Astrocyte (in vitro differentiated cells and primary cell): ENCODE measurements around the gene KAT7. TPM values are rescaled to one million over a fixed set of nuclear protein-coding genes. Genes with fewer than 3 reads are reported as not detected.
A peak's percentile ranks its signal among the peaks of the same experiment; 100 is the strongest.

Experiments used
- DNase-seq: peaks from one replicate; pipeline ENCODE4 v3.0.0-alpha.2; 2010; ENCODE audit warnings: low read depth
- FAIRE-seq: peaks from 2 replicates; lab custom pipeline; 2011; peaks lifted over from hg19 to GRCh38; lab: Jason Lieb, UNC
- H2AFZ ChIP-seq: 2 replicates; pipeline ENCODE4 v1.6.0; 2012; ENCODE audit warnings: low read depth, low read length, inconsistent platforms
- H3K27ac ChIP-seq: 2 replicates; pipeline ENCODE4 v1.5.1; 2011; ENCODE audit warnings: low read depth, low read length, inconsistent platforms
- H3K27me3 ChIP-seq: 2 replicates; pipeline ENCODE4 v1.6.0; 2011; ENCODE audit warnings: low read length, inconsistent platforms; ENCODE audit not compliant: insufficient read depth
- H3K36me3 ChIP-seq: 2 replicates; pipeline ENCODE4 v1.5.1; 2011; ENCODE audit warnings: low read length, inconsistent platforms; ENCODE audit not compliant: insufficient read depth
- H3K4me1 ChIP-seq: 2 replicates; pipeline ENCODE4 v1.5.1; 2011; ENCODE audit warnings: low read length, inconsistent platforms; ENCODE audit not compliant: insufficient read depth
- H3K4me2 ChIP-seq: 2 replicates; pipeline ENCODE4 v1.6.0; 2012; ENCODE audit warnings: low read length, inconsistent platforms
- H3K4me3 ChIP-seq: 2 replicates; pipeline ENCODE4 v1.5.1; 2011; ENCODE audit warnings: low read depth, mild to moderate bottlenecking, low read length, inconsistent platforms; ENCODE audit not compliant: insufficient read depth
- H3K79me2 ChIP-seq: 2 replicates; pipeline ENCODE4 v1.6.0; 2012; ENCODE audit warnings: mild to moderate bottlenecking, low read length, inconsistent platforms; ENCODE audit not compliant: insufficient read depth
- H3K9ac ChIP-seq: 2 replicates; pipeline ENCODE4 v1.6.0; 2012; ENCODE audit warnings: mild to moderate bottlenecking, low read length, inconsistent platforms
- H3K9me3 ChIP-seq: 2 replicates; pipeline ENCODE4 v1.5.1; 2012; ENCODE audit warnings: low read depth, mild to moderate bottlenecking, low read length, inconsistent platforms; ENCODE audit not compliant: insufficient read depth
- H4K20me1 ChIP-seq: 2 replicates; pipeline ENCODE4 v1.6.0; 2012; ENCODE audit warnings: low read length, inconsistent platforms; ENCODE audit not compliant: insufficient read depth
- H3K27ac Mint-ChIP-seq: one replicate; pipeline ENCODE4 v1.8.0; 2021; ENCODE audit warnings: mild to moderate bottlenecking, mixed read lengths; ENCODE audit not compliant: unreplicated experiment
- H3K27me3 Mint-ChIP-seq: one replicate; pipeline ENCODE4 v1.8.0; 2021; ENCODE audit warnings: low read depth, mixed read lengths; ENCODE audit not compliant: unreplicated experiment
- H3K36me3 Mint-ChIP-seq: one replicate; pipeline ENCODE4 v1.8.0; 2021; ENCODE audit warnings: low read depth, mixed read lengths; ENCODE audit not compliant: unreplicated experiment
- H3K4me1 Mint-ChIP-seq: one replicate; pipeline ENCODE4 v1.8.0; 2021; ENCODE audit warnings: low read depth, mixed read lengths; ENCODE audit not compliant: unreplicated experiment
- H3K4me3 Mint-ChIP-seq: one replicate; pipeline ENCODE4 v1.8.0; 2021; ENCODE audit warnings: mild to moderate bottlenecking, moderate library complexity, mixed read lengths; ENCODE audit not compliant: unreplicated experiment
- H3K9me3 Mint-ChIP-seq: one replicate; pipeline ENCODE4 v1.8.0; 2021; ENCODE audit warnings: mild to moderate bottlenecking, mixed read lengths; ENCODE audit not compliant: unreplicated experiment
- CTCF ChIP-seq: IDR thresholded peaks from 2 replicates; pipeline ENCODE4 v1.5.1; 2011; ENCODE audit warnings: low read depth, mild to moderate bottlenecking, inconsistent platforms, low read length, moderate library complexity; ENCODE audit not compliant: insufficient read depth
- EZH2 ChIP-seq: IDR thresholded peaks from 2 replicates; pipeline ENCODE4 v1.6.1; 2012; ENCODE audit warnings: mild to moderate bottlenecking, low read length, inconsistent platforms; ENCODE audit not compliant: insufficient read depth
- total RNA-seq: library from RNA; stranded (reverse); gene quantifications from 2 replicates; pipeline ENCODE4 v1.2.1, GENCODE V29; 2021

The KAT7 gene
- total RNA-seq, 1 donor from 2014 or later = 42.0 TPM

GRCh38 chr17:49848019-49848473 is 59.6 kb downstream of the KAT7 start, which contains the start of gene TAC4:
TAC4 (minus strand) TSS chr17:49848069; CDS start chr17:49848017, 52 bp downstream.
- H2AFZ ChIP-seq = no peak within 1 kb of the TSS
- no peaks in the 10 kb centered on the region for H4K20me1 ChIP-seq
- no peak within 1 kb of the TSS for H3K4me2 ChIP-seq
- H3K79me2 ChIP-seq = no peaks in the 10 kb centered on the region
- H3K9me3 ChIP-seq = no peaks in the 10 kb centered on the region
- peaks cover 8% of the 10 kb centered on the region for H3K36me3 Mint-ChIP-seq
- peaks cover 4% of the 10 kb centered on the region for H3K4me1 Mint-ChIP-seq
- TF ChIP-seq CTCF (no peak), EZH2 (no peak)
- H3K4me1 ChIP-seq = peaks cover 10% of the 10 kb centered on the region
- no peak within 1 kb of the TSS for H3K27ac Mint-ChIP-seq
- peaks cover 15% of the 10 kb centered on the region for H3K27me3 Mint-ChIP-seq
- no peaks in the 10 kb centered on the region for H3K9me3 Mint-ChIP-seq
- no peak within 1 kb of the TSS for H3K4me3 Mint-ChIP-seq
- H3K27ac ChIP-seq = no peak within 1 kb of the TSS
- DNase-seq = no peak
- no peaks in the 10 kb centered on the region for H3K27me3 ChIP-seq
- H3K36me3 ChIP-seq = no peaks in the 10 kb centered on the region
- no peak within 1 kb of the TSS for H3K9ac ChIP-seq
- H3K4me3 ChIP-seq = no peak within 1 kb of the TSS
- no peak for FAIRE-seq

GRCh38 chr17:49848739-49849138 is 60.3 kb downstream of the KAT7 start:
- Mint-ChIP-seq H3K27ac (no peak overlapping the region), H3K9me3 (no peaks in the 10 kb centered on the region), H3K4me3 (no peak overlapping the region), H3K27me3 (peaks cover 22% of the 10 kb centered on the region), H3K4me1 (peaks cover 4% of the 10 kb centered on the region), H3K36me3 (peaks cover 8% of the 10 kb centered on the region)
- Histone ChIP-seq H3K4me3 (no peak overlapping the region), H3K9ac (no peak overlapping the region), H3K27ac (no peak overlapping the region), H2AFZ (no peak overlapping the region), H3K27me3 (peaks cover 3% of the 10 kb centered on the region), H3K4me2 (no peak overlapping the region), H4K20me1 (no peaks in the 10 kb centered on the region), H3K36me3 (no peaks in the 10 kb centered on the region), H3K9me3 (no peaks in the 10 kb centered on the region), H3K79me2 (no peaks in the 10 kb centered on the region), H3K4me1 (peaks cover 10% of the 10 kb centered on the region)
- DNase-seq (no peak), FAIRE-seq (no peak)
- no peak for TF ChIP-seq EZH2
- TF ChIP-seq CTCF = no peak

- Histone ChIP-seq H3K27ac (no peak overlapping the region), H3K4me1 (peaks cover 10% of the 10 kb centered on the region), H3K4me2 (peak overlapping the region; percentile 93), H3K4me3 (no peak overlapping the region), H3K27me3 (peaks cover 13% of the 10 kb centered on the region), H2AFZ (no peak overlapping the region), H4K20me1 (no peaks in the 10 kb centered on the region), H3K9me3 (no peaks in the 10 kb centered on the region), H3K9ac (no peak overlapping the region), H3K36me3 (no peaks in the 10 kb centered on the region), H3K79me2 (no peaks in the 10 kb centered on the region)
- Mint-ChIP-seq H3K36me3 (peaks cover 6% of the 10 kb centered on the region), H3K27ac (peak overlapping the region; percentile 8), H3K4me1 (peaks cover 4% of the 10 kb centered on the region), H3K27me3 (peaks cover 37% of the 10 kb centered on the region), H3K4me3 (peak overlapping the region; percentile 77), H3K9me3 (no peaks in the 10 kb centered on the region)
- DNase-seq (no peak), FAIRE-seq (no peak)
- TF ChIP-seq EZH2 (no peak), CTCF (no peak)
Observed at GRCh38 chr17:49850218-49850610, 61.7 kb downstream of the KAT7 start.
